CD14-positive monocyte (primary cell): ENCODE measurements around the gene FRMPD4. TPM values are rescaled to one million over a fixed set of nuclear protein-coding genes. Genes with fewer than 3 reads are reported as not detected.

Experiments used
- DNase-seq, 3 donors: peaks; one replicate each; pipeline ENCODE4 v3.0.0-alpha.2; 2011 to 2022
- H2AFZ ChIP-seq: 2 replicates; pipeline ENCODE4 v1.6.0; 2012; ENCODE audit warnings: mild to moderate bottlenecking, low read depth, low read length, inconsistent platforms; ENCODE audit not compliant: insufficient read depth, poor library complexity, severe bottlenecking
- H3K27ac ChIP-seq, 2 donors: 1 replicate in 1 of 2; 2 replicates in 1 of 2; pipeline ENCODE4 v1.5.1; 2012 to 2013; ENCODE audit warnings: low read length in 2 of 2, control low read depth in 1 of 2, inconsistent platforms in 1 of 2, low read depth in 1 of 2, mild to moderate bottlenecking in 1 of 2
- H3K27me3 ChIP-seq, 2 donors: one replicate each; pipeline versions ENCODE4 v1.6.0 to v1.6.1; 2011 to 2013; ENCODE audit warnings: low read length in 2 of 2; ENCODE audit not compliant: control insufficient read depth in 2 of 2, insufficient read depth in 2 of 2
- H3K36me3 ChIP-seq, 2 donors: replicated peaks in 1 of 2; 1 replicate in 1 of 2; 2 replicates in 1 of 2; pipeline versions ENCODE4 v1.5.1 to v1.6.1; 2012 to 2013; ENCODE audit warnings: low read length in 2 of 2, control low read depth in 1 of 2, inconsistent platforms in 1 of 2, mild to moderate bottlenecking in 1 of 2; ENCODE audit not compliant: insufficient read depth in 2 of 2, control insufficient read depth in 1 of 2
- H3K4me1 ChIP-seq, 2 donors: 1 replicate in 1 of 2; 2 replicates in 1 of 2; pipeline versions ENCODE4 v1.5.1 to v1.6.1; 2012 to 2013; ENCODE audit warnings: low read length in 2 of 2, control low read depth in 1 of 2, inconsistent platforms in 1 of 2, mild to moderate bottlenecking in 1 of 2, moderate library complexity in 1 of 2; ENCODE audit not compliant: insufficient read depth in 2 of 2, control insufficient read depth in 1 of 2
- H3K4me2 ChIP-seq: replicated peaks from 2 replicates; pipeline ENCODE3; 2012; ENCODE audit warnings: low read length, moderate library complexity, mild to moderate bottlenecking; ENCODE audit not compliant: poor library complexity, severe bottlenecking; ENCODE audit errors: extremely low read depth
- H3K4me3 ChIP-seq, 3 experiments: fragments of 200-600 bp in 1 of 3; sonication (generic) in 1 of 3; replicated peaks in 1 of 3; 1 replicate in 2 of 3; 2 replicates in 1 of 3; pipeline ENCODE4 v1.5.1; 2011 to 2013; ENCODE audit warnings: low read length in 3 of 3, mild to moderate bottlenecking in 3 of 3, control low read depth in 2 of 3, low read depth in 2 of 3, inconsistent platforms in 1 of 3, moderate library complexity in 1 of 3
- H3K79me2 ChIP-seq: 2 replicates; pipeline ENCODE4 v1.6.0; 2012; ENCODE audit warnings: mild to moderate bottlenecking, control low read depth, inconsistent platforms, low read length, moderate library complexity; ENCODE audit not compliant: insufficient read depth
- H3K9ac ChIP-seq: 2 replicates; pipeline ENCODE4 v1.6.0; 2017; ENCODE audit warnings: low read length, mild to moderate bottlenecking; ENCODE audit not compliant: insufficient read depth, poor library complexity, severe bottlenecking
- H3K9me3 ChIP-seq, 2 donors: replicated peaks in 1 of 2; 1 replicate in 1 of 2; 2 replicates in 1 of 2; pipeline versions ENCODE4 v1.5.1 to v1.6.1; 2012 to 2013; ENCODE audit warnings: low read length in 2 of 2, control low read depth in 1 of 2; ENCODE audit not compliant: control insufficient read depth in 1 of 2, insufficient read depth in 1 of 2
- H4K20me1 ChIP-seq: 2 replicates; pipeline ENCODE4 v1.6.0; 2012; ENCODE audit warnings: mild to moderate bottlenecking, low read length, control low read depth, moderate library complexity; ENCODE audit not compliant: insufficient read depth
- H3K27ac Mint-ChIP-seq, 7 donors: one replicate each; pipeline ENCODE4 v1.8.0; 2020; ENCODE audit warnings: mild to moderate bottlenecking in 7 of 7, mixed read lengths in 7 of 7, moderate library complexity in 6 of 7, inconsistent platforms in 2 of 7
- H3K27me3 Mint-ChIP-seq, 3 donors: one replicate each; pipeline ENCODE4 v1.8.0; 2021 to 2022; ENCODE audit warnings: low read depth in 3 of 3, mild to moderate bottlenecking in 3 of 3, mixed read lengths in 3 of 3, moderate library complexity in 3 of 3, inconsistent platforms in 1 of 3
- H3K36me3 Mint-ChIP-seq, 2 donors: one replicate each; pipeline ENCODE4 v1.8.0; 2020; ENCODE audit warnings: mixed read lengths in 2 of 2, inconsistent platforms in 1 of 2, mild to moderate bottlenecking in 1 of 2
- H3K4me1 Mint-ChIP-seq: one replicate; pipeline ENCODE4 v1.8.0; 2020; ENCODE audit warnings: mild to moderate bottlenecking, mixed read lengths
- H3K4me3 Mint-ChIP-seq, 2 donors: one replicate each; pipeline ENCODE4 v1.8.0; 2020; ENCODE audit warnings: mild to moderate bottlenecking in 2 of 2, mixed read lengths in 2 of 2, moderate library complexity in 1 of 2
- H3K9me3 Mint-ChIP-seq, 7 donors: one replicate each; pipeline ENCODE4 v1.8.0; 2020 to 2022; ENCODE audit warnings: mixed read lengths in 7 of 7, mild to moderate bottlenecking in 6 of 7, moderate library complexity in 6 of 7, inconsistent platforms in 2 of 7
- WGBS: methylation state at CpG from one replicate; pipeline ENCODE4 v1.1.5; 2013; ENCODE audit warnings: missing lambda C conversion rate; ENCODE audit not compliant: insufficient coverage; 5-methylcytosine and 5-hydroxymethylcytosine counted together
- intact Hi-C, 2 donors: fragments of 100-400 bp; cut with micrococcal nuclease; formaldehyde crosslinking; loops; one replicate each; pipeline versions ENCODE4 v1.15.0 to v1.15.1; 2023
- polyA plus RNA-seq, 3 donors: library from polyadenylated mRNA; depleted of rRNA in 1 of 3; unstranded in 2 of 3; stranded (reverse) in 1 of 3; fragments of 300-500 nt in 2 of 3; fragments of >200 nt in 1 of 3; fragmentation: Illumina TruSeq in 2 of 3; gene quantifications; 1 replicate in 2 of 3; 2 replicates in 1 of 3; pipeline ENCODE4 v1.2.3, GENCODE V29; 2012 to 2021
- TF ChIP-seq, protein P1 (sequence below): fragments of 200-600 bp; IDR thresholded peaks from one replicate; pipeline ENCODE4 v1.8.0; 2022; ENCODE audit warnings: antibody characterized with exemption, mild to moderate bottlenecking

The FRMPD4 gene
- polyA plus RNA-seq, 3 donors = not detected

DNA sequence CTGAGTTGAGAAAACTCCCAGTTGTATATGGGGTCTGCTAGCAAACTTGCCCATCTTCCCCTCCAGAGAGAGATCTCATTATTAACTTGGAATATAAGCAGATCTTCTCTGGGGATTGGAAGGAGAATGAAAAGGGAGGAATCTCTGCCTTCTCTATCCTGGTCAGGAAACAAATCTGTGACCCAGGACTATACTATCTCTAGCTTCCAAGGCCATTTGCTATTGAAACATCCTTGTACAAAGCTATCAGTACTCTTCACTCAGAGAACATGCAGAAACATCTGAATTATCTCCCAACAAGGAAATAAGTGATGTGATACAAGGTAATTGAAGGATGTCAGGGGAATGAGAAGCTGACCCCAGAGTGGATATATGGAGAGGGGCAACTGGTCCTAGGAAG, 183.8 kb downstream of the FRMPD4 start:
- no peak overlapping the region for H3K9ac ChIP-seq
- H3K9me3 ChIP-seq = no peaks in the 10 kb centered on the region
- H4K20me1 ChIP-seq = no peaks in the 10 kb centered on the region
- TF ChIP-seq, protein P1, sequence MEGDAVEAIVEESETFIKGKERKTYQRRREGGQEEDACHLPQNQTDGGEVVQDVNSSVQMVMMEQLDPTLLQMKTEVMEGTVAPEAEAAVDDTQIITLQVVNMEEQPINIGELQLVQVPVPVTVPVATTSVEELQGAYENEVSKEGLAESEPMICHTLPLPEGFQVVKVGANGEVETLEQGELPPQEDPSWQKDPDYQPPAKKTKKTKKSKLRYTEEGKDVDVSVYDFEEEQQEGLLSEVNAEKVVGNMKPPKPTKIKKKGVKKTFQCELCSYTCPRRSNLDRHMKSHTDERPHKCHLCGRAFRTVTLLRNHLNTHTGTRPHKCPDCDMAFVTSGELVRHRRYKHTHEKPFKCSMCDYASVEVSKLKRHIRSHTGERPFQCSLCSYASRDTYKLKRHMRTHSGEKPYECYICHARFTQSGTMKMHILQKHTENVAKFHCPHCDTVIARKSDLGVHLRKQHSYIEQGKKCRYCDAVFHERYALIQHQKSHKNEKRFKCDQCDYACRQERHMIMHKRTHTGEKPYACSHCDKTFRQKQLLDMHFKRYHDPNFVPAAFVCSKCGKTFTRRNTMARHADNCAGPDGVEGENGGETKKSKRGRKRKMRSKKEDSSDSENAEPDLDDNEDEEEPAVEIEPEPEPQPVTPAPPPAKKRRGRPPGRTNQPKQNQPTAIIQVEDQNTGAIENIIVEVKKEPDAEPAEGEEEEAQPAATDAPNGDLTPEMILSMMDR = no peak
- H3K27me3 Mint-ChIP-seq = peaks cover 0 to 1% (median 0%) of the 10 kb centered on the region in 3 donors
- no peak overlapping the region for H2AFZ ChIP-seq
- H3K4me1 ChIP-seq = no peaks in the 10 kb centered on the region
- no peak overlapping the region for H3K4me3 ChIP-seq
- H3K27ac Mint-ChIP-seq = no peak overlapping the region
- no peak overlapping the region for H3K4me2 ChIP-seq
- no peaks in the 10 kb centered on the region for H3K79me2 ChIP-seq
- no peaks in the 10 kb centered on the region for H3K36me3 ChIP-seq
- H3K9me3 Mint-ChIP-seq = peaks cover 0 to 2% (median 0%) of the 10 kb centered on the region in 7 donors
- DNase-seq = no peak
- no peaks in the 10 kb centered on the region for H3K4me1 Mint-ChIP-seq
- H3K4me3 Mint-ChIP-seq = no peak overlapping the region
- H3K27me3 ChIP-seq = no peaks in the 10 kb centered on the region
- intact Hi-C loops = no loop called here
- no peaks in the 10 kb centered on the region for H3K36me3 Mint-ChIP-seq
- H3K27ac ChIP-seq = no peak overlapping the region

DNA sequence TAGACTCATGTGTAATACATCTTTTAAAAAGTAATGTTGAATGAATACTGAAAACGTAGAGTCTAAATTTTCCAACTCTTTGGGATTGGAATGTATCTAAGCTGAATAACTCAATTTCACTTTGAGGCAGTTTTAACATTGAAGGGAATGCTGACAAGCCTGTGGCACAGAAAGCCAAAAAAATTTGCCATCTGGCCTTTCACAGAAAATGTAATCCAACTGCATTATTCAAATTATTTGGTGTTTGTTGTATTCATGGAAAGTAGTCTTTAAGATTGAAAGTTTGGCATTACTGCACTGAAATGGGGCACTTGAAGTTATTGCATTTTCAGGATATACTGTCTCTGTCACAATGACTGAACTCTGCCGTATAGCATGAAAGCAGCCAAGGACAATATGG, 186.9 kb downstream of the FRMPD4 start:
- TF ChIP-seq, protein P1 = no peak
- Histone ChIP-seq H3K4me3 (no peak overlapping the region), H2AFZ (no peak overlapping the region), H3K79me2 (no peaks in the 10 kb centered on the region), H3K9ac (no peak overlapping the region), H4K20me1 (no peaks in the 10 kb centered on the region), H3K9me3 (no peaks in the 10 kb centered on the region), H3K4me1 (no peaks in the 10 kb centered on the region), H3K27me3 (no peaks in the 10 kb centered on the region), H3K27ac (no peak overlapping the region), H3K36me3 (no peaks in the 10 kb centered on the region), H3K4me2 (no peak overlapping the region)
- DNase-seq = no peak
- H3K4me3 Mint-ChIP-seq = no peak overlapping the region
- no CpG with 5 or more reads among the region's 2 CpGs for WGBS
- intact Hi-C loops = no loop called here
- H3K4me1 Mint-ChIP-seq = no peaks in the 10 kb centered on the region
- H3K27me3 Mint-ChIP-seq = peaks cover 0 to 1% (median 0%) of the 10 kb centered on the region in 3 donors
- no peaks in the 10 kb centered on the region for H3K36me3 Mint-ChIP-seq
- peaks cover 0 to 2% (median 0%) of the 10 kb centered on the region in 7 donors for H3K9me3 Mint-ChIP-seq
- H3K27ac Mint-ChIP-seq = no peak overlapping the region
